Left forelimb (tissue), 1 donor: ENCODE measurements around the gene GNA15.
"Not testable (repeated sequence)": the region's sequence is repeated elsewhere in the genome, so short reads cannot be mapped to it uniquely, and the experiment has no call there.

ENCODE experiments used
- DNase-seq: peaks from one replicate; pipeline ENCODE4 v3.0.0-alpha.2; 2018; ENCODE audit warnings: low spot score

The GNA15 gene

DNA sequence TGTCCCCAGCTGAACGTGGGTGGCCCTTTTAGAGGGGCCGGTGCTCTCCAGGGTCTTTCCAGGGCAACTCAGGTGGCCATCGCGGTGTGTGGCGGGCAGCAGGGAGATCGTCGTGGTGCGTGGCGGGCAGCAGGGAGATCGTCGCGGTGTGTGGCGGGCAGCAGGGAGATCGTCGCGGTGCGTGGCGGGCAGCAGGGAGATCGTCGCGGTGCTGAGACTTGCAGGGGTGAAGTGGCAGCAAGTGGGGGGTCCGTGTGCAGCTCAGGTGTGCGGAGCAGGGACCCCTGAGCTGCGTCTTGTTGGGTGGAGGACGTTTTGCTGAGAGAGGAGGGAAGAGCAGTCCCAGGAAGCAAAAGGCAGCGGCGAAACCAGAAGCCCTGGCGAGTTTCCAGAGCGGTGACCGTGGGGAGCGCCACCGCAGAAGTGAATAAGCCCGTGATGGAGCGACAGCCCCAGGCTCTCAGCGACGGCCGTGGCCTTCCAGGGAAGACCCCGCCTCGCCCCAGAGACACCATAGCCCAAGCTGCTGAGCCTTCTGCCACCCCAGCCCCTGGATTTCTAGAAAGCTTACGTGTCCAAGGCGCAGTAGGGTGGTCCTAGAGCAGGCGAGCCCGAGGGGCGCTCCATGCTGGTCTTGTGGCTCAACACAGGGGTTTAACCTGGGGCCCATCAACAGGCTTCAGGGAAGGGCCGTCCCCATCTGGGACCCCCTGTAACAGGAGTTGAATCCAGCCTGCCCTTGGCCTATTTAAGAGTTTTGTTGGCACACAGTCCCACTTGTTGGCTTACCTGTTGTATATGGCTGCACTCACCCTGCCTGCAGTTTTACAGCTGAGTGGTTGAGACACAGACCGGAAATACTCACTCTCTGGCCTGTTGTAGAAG, 55.3 kb downstream of the GNA15 start:
- no peak for DNase-seq

DNA sequence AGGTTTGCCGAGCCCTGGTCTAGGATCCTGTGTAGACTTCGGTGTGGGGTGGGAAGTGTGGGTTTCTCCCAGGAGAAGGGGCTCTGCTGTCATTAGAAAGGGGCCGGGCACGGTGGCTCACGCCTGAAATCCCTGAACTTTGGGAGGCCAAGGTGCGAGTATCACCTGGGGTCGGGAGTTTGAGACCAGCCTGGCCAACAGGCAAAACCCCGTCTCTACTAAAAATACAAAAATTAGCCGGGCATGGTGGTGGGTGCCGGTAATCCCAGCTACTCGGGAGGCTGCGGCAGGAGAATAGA, 55.9 kb downstream of the GNA15 start:
- not testable (repeated sequence) for DNase-seq

DNA sequence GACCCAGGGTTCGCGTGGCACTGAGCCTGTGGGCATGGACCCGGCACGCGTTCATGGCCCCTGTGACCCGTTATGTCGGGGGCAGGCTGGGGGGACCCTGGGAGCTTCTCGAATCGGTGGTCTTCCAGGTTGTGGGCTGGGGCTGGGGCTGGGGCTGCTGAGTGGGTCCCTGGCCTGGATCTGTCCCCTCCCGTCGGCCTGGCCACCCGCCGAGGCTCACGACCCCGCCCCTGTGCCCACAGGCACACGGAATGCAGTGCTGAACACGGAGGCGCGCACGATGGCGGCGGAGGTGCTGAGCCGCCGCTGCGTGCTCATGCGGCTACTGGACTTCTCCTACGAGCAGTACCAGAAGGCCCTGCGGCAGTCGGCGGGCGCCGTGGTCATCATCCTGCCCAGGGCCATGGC, 56.4 kb downstream of the GNA15 start:
- DNase-seq, result no peak

DNA sequence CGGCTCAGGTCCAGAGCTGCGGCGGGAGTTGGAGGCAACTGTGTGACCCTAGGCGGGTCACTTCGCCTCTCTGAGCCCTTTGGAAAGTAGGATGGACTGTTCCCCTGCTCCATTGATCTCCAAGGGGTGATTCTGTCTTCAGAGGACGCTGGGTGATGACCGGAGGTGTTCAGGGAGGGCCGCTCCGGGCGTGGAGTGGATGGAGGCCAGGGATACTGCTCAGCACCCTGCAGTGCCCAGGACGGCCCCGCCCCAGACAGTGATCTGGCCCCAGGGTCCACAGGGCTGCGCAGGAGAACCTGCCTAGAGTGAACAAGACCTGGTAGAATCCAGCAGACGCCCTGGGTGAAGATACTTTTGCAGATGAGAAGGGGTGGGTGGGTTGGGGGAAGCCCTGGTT, 56.9 kb downstream of the GNA15 start:
- no peak for DNase-seq

DNA sequence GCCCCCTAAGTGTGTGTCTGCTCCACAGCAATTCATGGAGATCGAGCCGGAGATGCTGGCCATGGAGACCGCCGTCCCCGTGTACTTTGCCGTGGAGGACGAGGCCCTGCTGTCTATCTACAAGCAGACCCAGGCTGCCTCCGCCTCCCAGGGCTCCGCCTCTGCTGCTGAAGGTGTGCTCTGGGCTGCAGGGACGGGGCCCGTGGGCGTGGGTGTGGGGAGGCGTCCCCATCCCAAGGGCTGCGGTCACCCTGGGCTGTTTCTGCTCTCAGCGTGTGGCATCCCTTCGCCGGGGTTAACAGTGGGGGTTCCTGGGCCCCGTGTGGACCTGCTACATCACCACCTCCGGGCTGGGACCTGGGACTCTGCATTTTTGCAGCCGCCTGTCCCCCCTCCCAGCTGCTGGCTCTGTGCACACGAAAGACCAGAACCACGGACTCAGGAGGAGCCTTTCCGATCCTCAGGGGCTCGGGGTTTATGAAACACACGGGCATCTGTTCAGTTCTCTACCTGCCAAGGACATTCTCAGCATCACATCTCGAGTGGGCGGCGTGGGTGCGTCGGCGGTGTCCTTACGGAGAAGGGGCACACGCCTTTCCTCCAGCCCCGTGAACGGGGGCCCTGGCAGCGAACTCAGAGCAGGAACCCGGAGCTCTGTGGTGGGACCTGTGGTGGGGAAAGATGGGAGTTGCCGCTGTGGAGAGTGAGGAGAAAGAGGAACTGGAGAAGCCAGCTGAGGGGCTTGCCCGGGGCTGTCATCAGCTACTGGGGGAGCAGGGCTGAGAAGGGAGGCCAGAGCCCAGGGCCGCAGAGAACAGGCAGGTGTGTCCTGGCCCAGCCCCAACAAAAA, 57.6 kb downstream of the GNA15 start:
- no peak for DNase-seq

DNA sequence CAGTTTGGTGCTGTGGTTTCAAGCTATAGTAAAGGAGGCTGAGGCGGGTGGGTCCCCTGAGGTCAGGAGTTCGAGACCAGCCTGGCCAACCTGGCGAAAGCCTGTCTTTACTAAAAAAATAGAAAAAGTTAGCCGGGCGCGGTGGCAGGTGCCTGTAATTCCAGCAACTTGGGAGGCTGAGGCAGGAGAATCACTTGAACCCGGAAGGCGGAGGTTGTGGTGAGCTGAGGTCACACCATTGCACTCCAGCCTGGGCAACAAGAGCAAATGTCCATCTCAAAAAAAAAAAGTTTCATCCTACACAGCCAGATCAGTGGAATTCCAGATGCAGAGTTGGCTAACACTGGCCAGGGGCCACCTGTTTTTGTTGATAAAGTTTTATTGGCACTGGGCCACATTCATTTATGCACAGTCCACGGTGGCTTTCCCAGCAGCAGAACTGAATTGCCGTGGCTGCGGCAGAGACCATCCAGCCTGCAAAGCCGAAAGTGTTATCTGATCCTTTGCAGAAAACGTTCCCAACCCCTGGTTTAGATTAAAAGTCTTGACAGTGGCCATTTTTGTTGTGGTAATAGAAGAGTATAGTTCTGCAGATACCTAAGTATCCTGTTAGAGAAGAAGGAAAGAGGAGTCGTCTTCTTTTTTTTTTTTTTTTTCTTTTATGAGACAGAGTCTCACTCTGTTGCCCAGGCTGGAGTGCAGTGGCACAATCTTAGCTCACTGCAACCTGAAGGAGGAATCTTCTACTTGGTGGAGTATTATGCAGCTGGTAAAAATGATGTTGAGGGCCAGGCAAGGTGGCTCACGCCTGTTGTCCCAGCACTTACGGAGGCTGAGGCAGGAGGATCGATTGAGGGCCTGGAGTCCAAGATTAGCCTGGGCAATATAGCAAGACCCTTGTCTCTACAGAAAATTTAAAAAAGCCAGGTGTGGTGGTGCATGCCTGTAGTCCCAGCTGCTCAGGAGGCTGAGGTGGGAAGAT, 58.6 kb downstream of the GNA15 start:
- no peak for DNase-seq

DNA sequence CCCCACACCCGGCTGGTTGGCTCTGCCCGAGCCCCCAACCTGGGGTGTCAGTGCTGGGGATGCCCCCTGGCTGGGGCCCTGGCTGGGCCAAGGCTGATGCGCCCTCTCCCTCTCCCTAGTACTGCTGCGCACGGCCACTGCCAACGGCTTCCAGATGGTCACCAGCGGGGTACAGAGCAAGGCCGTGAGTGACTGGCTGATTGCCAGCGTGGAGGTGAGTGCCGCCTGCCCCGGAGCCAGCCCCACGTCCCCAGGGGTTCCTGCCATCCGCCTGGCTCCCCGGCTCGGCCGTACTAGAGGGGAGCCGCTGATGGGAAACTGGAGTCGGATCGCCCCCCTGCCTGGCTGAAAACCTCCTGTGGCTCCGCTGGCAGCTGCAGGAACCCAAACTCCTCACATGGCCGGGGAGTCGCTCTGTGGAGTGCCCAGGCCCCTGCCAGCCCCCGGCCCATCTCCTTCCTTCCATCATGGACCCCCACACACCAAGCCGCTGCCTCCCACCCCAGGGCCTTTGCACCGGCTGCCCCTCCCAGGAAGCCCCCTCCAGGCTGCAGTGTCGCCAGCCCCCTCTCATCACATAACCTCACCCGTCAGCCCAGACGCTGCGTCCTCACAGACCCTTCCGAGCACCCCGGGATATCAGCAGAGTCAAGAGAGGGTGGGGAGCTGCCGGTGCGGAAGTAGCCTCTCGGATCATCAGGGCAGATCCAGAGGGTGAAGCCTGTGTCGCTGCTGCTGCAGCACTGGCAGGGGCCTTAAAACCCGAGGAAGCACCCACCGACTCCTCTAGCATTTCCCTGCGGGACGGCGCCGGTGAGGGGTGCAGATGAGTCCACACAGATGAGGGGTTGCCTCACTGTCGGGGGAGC, 60.5 kb downstream of the GNA15 start:
- DNase-seq, result no peak

DNA sequence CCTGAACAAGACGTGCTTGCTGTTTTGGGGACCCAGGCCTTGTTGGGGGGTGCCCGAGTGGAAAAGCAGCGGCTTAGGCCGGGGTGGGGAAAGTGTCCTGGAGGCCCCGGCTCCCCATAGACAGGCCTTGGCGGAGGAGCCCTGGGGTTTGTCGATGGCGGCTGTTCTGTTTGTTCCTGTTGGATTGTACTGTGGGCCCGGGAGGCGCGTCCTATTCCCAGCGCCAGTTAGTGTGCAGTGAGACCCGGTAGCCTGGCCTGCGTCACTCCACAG, 61.0 kb downstream of the GNA15 start:
- DNase-seq, result no peak

DNA sequence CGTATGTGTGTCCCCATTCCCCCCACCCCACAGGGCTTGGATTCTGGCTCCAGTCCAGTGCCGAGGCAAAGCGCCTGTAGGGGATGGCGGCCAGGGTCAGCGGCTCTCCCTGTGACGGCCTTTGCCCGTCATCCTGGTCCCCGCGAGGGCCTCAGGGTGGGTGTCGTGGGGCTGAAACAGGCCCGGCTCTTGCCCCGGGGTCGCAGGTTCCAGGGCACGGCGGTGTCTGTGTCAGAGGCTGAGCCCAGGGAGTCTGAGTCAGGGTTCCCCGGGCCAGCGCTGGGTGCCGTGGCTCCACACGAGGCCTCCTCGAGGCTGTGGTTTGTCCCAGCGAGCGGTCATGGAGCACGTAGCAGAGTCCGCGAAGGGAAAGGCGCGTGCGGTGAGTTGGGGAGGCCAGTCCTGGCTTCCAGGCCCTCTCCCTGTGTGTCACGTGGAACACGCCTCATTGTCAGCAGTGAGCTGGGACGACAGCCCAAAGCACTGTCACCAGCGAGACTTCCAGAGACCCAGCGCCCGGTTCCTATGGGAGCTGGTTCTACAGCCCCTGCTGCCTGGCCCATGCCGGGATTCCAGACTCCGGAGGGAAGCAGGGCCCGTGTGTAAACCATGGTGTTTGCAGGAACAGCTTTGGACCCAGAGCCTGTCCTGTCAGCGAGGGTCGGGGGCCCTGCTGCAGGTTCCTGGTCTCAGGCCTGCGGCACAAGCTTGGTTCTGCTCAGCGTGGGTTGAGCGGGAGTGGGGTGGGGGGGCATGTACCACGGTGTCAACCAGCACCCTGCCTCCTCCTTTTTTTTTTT, 63.3 kb downstream of the GNA15 start:
- no peak for DNase-seq

DNA sequence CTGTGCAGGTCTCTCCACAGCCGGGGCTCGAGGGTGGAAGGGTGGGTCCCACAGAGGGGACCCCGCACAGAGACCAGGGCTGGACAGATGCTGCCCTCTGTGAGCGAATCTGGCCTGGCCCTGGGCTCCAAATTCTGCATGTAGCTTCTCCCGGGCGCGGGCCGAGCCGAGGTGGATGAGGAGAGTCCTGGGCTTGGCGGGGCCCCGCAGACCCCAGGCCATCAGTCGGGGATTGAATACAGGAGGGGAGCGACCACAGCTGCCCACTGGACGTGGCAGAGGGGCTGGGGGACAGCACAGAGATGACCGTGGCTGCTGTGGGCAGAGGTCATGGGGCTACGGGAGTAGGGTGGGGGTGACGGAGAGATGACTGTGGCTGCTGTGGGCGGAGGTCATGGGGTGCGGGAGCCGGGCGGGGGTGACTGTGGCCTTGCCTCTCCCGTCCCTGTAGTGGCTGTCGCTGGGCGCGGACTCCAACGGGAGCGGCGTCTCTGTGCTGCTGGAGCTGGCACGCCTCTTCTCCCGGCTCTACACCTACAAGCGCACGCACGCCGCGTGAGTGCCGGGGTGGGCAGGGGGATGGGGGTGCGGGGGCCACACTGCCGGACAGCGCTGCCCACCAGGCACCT, 65.4 kb downstream of the GNA15 start:
- no peak for DNase-seq

DNA sequence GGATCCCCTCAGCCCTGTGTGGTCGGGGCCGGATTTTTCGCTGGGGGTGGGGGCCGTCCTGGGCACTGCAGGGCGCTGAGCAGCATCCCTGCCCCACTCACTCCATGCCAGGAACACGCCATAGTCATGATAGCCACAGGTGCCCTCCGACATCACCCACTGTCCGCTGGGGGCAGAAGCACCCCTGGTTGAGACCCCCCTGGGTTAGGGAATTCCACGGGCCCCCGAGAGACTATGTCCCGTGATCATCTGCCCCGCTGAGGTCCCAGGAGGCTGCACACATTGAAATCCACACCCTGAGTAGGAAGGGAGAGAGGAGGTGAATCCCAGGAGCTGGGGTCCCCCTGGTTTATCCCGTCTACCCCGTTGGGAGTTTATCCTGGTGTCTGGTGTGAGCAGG, 66.1 kb downstream of the GNA15 start:
- no peak for DNase-seq

DNA sequence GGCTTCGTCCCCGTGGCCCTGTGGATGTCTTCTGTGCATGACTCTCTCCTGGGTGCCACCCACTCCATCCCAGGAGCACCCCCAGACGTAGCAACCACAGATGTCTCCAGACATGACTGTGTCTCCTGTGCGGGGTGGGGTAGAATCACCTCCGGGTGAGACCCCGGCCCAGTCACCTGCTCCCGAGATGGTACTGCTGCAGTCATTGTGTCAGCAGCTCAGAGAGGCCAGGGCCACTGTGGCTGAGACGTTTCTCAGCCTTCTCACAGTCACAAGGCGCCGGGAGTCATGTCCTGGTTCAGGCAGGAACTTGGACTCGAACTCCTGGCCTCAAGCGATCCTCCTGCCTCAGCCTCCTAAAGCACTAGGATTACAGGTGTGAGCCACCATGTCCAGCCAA, 66.5 kb downstream of the GNA15 start:
- no peak for DNase-seq

DNA sequence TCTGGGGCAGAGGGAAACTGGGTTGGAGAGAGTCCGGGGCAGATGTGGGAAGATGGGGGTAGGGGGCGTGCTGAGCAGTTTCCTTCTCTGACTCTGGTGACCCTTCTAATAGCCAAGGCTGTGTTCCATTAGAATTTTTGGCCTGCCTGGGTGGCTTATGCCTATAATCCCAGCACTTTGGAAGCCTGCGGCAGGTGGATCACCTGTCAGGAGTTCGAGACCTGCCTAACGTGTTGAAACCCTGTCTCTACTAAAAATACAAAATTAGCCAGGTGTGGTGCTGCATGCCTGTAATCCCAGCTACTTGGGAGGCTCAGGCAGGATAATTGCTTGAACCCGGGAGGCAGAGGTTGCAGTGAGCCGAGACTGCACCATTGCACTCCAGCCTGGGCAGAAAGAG, 67.1 kb downstream of the GNA15 start:
- not testable (repeated sequence) for DNase-seq

DNA sequence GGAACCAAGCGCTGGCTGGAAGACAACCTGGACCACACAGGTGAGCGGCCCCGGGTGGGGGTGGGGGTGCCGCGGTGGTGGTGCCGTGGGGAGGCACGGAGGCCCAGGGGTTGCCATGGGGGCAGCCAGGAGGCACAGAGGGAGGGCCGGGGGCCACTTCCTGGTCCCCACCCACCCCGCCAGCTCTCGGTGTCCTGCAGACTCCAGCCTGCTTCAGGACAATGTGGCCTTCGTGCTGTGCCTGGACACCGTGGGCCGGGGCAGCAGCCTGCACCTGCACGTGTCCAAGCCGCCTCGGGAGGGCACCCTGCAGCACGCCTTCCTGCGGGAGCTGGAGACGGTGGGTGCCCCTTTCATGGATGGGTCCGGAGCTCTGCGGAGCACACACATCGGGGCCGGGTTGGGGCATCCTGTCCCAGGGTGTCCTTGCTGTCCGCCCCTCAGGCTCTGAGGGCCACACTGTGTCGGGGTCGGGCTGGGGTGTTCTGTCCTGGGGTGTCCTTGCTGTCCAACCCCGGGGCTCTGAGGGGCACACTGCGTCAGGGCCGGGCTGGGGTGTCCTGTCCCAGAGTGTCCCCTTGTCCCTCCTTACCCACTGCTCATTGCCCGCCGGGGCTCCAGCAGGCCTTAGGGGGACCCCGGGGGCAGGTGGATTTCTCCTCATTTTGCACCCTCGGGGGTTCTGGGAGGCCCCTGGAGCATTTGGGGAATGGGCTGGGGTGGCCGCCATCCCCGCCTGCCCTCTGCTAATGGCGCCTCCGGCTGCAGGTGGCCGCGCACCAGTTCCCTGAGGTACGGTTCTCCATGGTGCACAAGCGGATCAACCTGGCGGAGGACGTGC, 68.2 kb downstream of the GNA15 start:
- DNase-seq, result no peak

DNA sequence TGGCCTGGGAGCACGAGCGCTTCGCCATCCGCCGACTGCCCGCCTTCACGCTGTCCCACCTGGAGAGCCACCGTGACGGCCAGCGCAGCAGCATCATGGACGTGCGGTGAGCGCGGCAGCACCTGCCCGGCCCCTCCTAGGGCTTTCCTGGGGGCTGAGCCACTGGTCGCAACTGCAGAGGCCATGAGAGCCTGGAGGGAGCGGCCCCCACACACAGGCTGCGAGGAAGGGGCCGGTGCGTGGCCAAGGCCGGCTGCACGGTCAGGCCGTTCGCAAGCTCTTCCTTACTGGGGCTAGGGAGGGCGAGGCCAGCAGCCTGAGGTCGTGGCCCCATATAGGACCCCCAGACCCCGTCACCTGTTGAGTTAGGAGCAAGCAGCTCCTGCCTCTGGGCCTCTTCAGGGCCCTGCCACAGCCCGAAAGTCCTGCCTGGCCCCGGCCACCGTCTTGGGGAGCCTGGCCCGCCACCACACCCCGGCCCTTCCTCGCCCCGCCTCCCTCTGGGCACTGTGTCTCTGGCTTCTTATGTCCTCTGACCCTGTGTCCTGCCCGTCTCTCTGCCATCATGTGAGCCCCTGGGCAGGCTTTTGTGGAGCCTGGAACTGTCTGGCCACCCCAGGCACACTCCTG, 68.9 kb downstream of the GNA15 start:
- no peak for DNase-seq

DNA sequence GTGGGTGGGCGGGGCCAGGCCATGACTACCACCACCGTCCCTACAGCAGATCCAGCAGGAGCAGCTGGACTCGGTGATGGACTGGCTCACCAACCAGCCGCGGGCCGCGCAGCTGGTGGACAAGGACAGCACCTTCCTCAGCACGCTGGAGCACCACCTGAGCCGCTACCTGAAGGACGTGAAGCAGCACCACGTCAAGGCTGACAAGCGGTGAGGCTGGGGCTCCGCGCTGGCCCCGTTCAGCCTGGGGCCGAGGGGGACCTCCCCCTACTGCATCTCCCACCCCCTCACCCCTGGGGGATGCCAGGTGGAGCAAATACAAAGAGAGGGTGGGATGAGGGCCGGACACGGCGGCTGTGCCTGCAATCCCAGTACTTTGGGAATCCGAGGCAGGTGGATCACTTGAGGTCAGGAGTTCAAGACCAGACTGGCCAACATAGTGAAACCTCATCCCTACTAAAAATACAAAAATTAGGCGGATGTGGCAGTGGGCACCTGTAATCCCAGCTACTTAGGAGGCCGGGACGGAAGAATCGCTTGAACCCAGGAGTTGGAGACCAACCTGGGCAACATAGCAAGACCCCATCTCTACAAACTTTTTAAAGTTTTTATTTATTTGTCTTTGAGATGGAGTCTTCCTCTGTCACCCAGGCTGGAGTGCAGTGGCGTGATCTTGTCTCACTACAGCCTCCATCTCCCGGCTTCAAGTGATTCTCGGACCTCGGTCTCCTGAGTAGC, 70.6 kb downstream of the GNA15 start:
- DNase-seq, result no peak

DNA sequence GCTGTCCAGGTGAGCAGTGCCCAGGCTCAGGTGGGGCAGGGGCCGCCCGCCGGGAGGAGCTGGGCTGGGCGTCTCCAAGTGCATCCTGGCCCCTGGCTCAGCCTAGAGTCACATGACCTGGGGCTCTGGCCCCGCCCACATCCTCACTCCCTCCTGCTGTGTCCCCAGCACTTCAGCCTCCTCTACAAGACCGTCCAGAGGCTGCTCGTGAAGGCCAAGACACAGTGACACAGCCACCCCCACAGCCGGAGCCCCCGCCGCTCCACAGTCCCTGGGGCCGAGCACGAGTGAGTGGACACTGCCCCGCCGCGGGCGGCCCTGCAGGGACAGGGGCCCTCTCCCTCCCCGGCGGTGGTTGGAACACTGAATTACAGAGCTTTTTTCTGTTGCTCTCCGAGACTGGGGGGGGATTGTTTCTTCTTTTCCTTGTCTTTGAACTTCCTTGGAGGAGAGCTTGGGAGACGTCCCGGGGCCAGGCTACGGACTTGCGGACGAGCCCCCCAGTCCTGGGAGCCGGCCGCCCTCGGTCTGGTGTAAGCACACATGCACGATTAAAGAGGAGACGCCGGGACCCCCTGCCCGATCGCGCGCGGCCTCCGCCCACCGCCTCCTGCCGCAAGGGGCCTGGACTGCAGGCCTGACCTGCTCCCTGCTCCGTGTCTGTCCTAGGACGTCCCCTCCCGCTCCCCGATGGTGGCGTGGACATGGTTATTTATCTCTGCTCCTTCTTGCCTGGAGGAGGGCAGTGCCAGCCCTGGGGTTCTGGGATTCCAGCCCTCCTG, 71.8 kb downstream of the GNA15 start:
- no peak for DNase-seq
